Stimulated activated CD4-positive, alpha-beta T cell treated with anti-CD3 and anti-CD28 coated beads, TNF-alpha, amount 100 ng/mL, for 4 hours (primary cell): Measurements from ENCODE around the gene FMN2.

Experiments used
- DNase-seq, 3 experiments: peaks; one replicate each; pipeline ENCODE4 v3.0.0-alpha.2; 2020; ENCODE audit warnings: low read depth in 3 of 3

The FMN2 gene

GRCh38 chr1:240491796-240492195 lies 400.1 kb downstream of the FMN2 start:
- no peak for DNase-seq

GRCh38 chr1:240492832-240493440 lies 401.3 kb downstream of the FMN2 start:
- no peak for DNase-seq

- no peak for DNase-seq
Measured at GRCh38 chr1:240495601-240496000, 403.9 kb downstream of the FMN2 start.

GRCh38 chr1:240496356-240496755 lies 404.7 kb downstream of the FMN2 start:
- no peak for DNase-seq

- no peak for DNase-seq
Measured at GRCh38 chr1:240496941-240497340, 405.3 kb downstream of the FMN2 start.

GRCh38 chr1:240497908-240498307 lies 406.2 kb downstream of the FMN2 start:
- no peak for DNase-seq

- no peak for DNase-seq
Measured at GRCh38 chr1:240498335-240498734, 406.7 kb downstream of the FMN2 start.

- DNase-seq = no peak
Measured at GRCh38 chr1:240499012-240499411, 407.3 kb downstream of the FMN2 start.

GRCh38 chr1:240500647-240501046 lies 409.0 kb downstream of the FMN2 start:
- DNase-seq = no peak

GRCh38 chr1:240501115-240501514 lies 409.4 kb downstream of the FMN2 start:
- no peak for DNase-seq

- DNase-seq = no peak
Measured at GRCh38 chr1:240503036-240503435, 411.4 kb downstream of the FMN2 start.

GRCh38 chr1:240503558-240503957 lies 411.9 kb downstream of the FMN2 start:
- DNase-seq = no peak

GRCh38 chr1:240506176-240506575 lies 414.5 kb downstream of the FMN2 start:
- no peak for DNase-seq

- DNase-seq = no peak
Measured at GRCh38 chr1:240508201-240508600, 416.5 kb downstream of the FMN2 start.

- DNase-seq = no peak
Measured at GRCh38 chr1:240508950-240509349, 417.3 kb downstream of the FMN2 start.

- DNase-seq = no peak
Measured at GRCh38 chr1:240511789-240512188, 420.1 kb downstream of the FMN2 start.

GRCh38 chr1:240515505-240515904 lies 423.8 kb downstream of the FMN2 start:
- DNase-seq = no peak

- no peak for DNase-seq
Measured at GRCh38 chr1:240516069-240516468, 424.4 kb downstream of the FMN2 start.

GRCh38 chr1:240517891-240518290 lies 426.2 kb downstream of the FMN2 start:
- no peak for DNase-seq

GRCh38 chr1:240522122-240522822 lies 430.6 kb downstream of the FMN2 start:
- DNase-seq = no peak

GRCh38 chr1:240524356-240525069 lies 432.8 kb downstream of the FMN2 start:
- DNase-seq = no peak
